H1 (cell line): Measurements from ENCODE around the gene LEO1. TPM values are rescaled to one million over a fixed set of nuclear protein-coding genes. Genes with fewer than 3 reads are reported as not detected.
A peak's percentile ranks its signal among the peaks of the same experiment; 100 is the strongest.

ENCODE experiments used
- CBX5 ChIP-seq: fragments of 300-800, 300-1000 bp; sonication (generic); IDR thresholded peaks from 2 replicates; pipeline ENCODE4 v1.7.1; 2016; ENCODE audit warnings: antibody characterized with exemption, low read length, low read depth
- CEBPB ChIP-seq: IDR thresholded peaks from 2 replicates; pipeline ENCODE4 v1.6.1; 2012; ENCODE audit warnings: low read depth, low read length
- CTBP2 ChIP-seq: IDR thresholded peaks from 2 replicates; pipeline ENCODE4 v1.7.0; 2011; ENCODE audit warnings: borderline replicate concordance, mild to moderate bottlenecking, moderate library complexity, mixed read lengths, low read length; ENCODE audit not compliant: insufficient read depth, insufficient read length
- EP300 ChIP-seq, 2 experiments: IDR thresholded peaks; 1 replicate in 1 of 2; 2 replicates in 1 of 2; pipeline ENCODE4 v1.6.1; 2011 to 2012; ENCODE audit warnings: low read depth in 2 of 2, low read length in 2 of 2, mild to moderate bottlenecking in 2 of 2, borderline replicate concordance in 1 of 2, inconsistent platforms in 1 of 2, moderate library complexity in 1 of 2
- JUN ChIP-seq: IDR thresholded peaks from 2 replicates; pipeline ENCODE4 v1.6.1; 2011; ENCODE audit warnings: low read depth, mild to moderate bottlenecking, improper control_type of control experiment, low read length
- KDM5A ChIP-seq: fragments of 200-600 bp; IDR thresholded peaks from 2 replicates; pipeline ENCODE4 v1.7.1; 2012; ENCODE audit warnings: mild to moderate bottlenecking, low read length, inconsistent platforms, mixed read lengths
- PHF8 ChIP-seq: fragments of 200-600 bp; sonication (generic); conservative IDR thresholded peaks from 2 replicates; pipeline ENCODE4 v1.7.1; 2012; ENCODE audit warnings: low read depth, mild to moderate bottlenecking, inconsistent platforms, low read length, moderate library complexity
- POU5F1 ChIP-seq: IDR thresholded peaks from 2 replicates; pipeline ENCODE4 v1.6.1; 2011; ENCODE audit warnings: low read depth, mild to moderate bottlenecking, low read length, moderate library complexity
- RAD21 ChIP-seq, 2 experiments: IDR thresholded peaks in 1 of 2; conservative IDR thresholded peaks in 1 of 2; 2 replicates each; pipeline ENCODE4 v1.6.1; 2011; ENCODE audit warnings: low read depth in 2 of 2, low read length in 2 of 2, improper control_type of control experiment in 1 of 2, inconsistent platforms in 1 of 2, mild to moderate bottlenecking in 1 of 2, moderate library complexity in 1 of 2
- RBBP5 ChIP-seq: IDR thresholded peaks from 2 replicates; pipeline ENCODE4 v1.7.1; 2012; ENCODE audit warnings: low read depth, mild to moderate bottlenecking, inconsistent platforms, low read length, moderate library complexity, borderline replicate concordance
- RFX5 ChIP-seq: IDR thresholded peaks from 2 replicates; pipeline ENCODE4 v1.6.1; 2011; ENCODE audit warnings: low read depth, low read length, improper control_type of control experiment, borderline replicate concordance
- RXRA ChIP-seq: IDR thresholded peaks from 2 replicates; pipeline ENCODE4 v1.6.1; 2011; ENCODE audit warnings: low read depth, mild to moderate bottlenecking, low read length, moderate library complexity; ENCODE audit not compliant: insufficient read depth
- SAP30 ChIP-seq: fragments of 300-600 bp; sonication (generic); IDR thresholded peaks from 2 replicates; pipeline ENCODE4 v1.7.1; 2012; ENCODE audit warnings: low read length, moderate library complexity, mild to moderate bottlenecking, inconsistent platforms; ENCODE audit not compliant: insufficient read depth, insufficient replicate concordance
- SIRT6 ChIP-seq: IDR thresholded peaks from one replicate; pipeline ENCODE4 v1.7.1; 2012; ENCODE audit warnings: low read length, inconsistent platforms
- SIX5 ChIP-seq: IDR thresholded peaks from 2 replicates; pipeline ENCODE4 v1.6.1; 2011; ENCODE audit warnings: mild to moderate bottlenecking, low read depth, low read length
- SP1 ChIP-seq: IDR thresholded peaks from 2 replicates; pipeline ENCODE4 v1.6.1; 2011; ENCODE audit warnings: low read depth, low read length
- SP2 ChIP-seq: IDR thresholded peaks from 2 replicates; pipeline ENCODE4 v1.6.1; 2012; ENCODE audit warnings: mild to moderate bottlenecking, low read length, inconsistent platforms
- SP4 ChIP-seq: IDR thresholded peaks from 2 replicates; pipeline ENCODE4 v1.6.1; 2012; ENCODE audit warnings: low read length, inconsistent platforms
- TAF7 ChIP-seq: optimal IDR thresholded peaks from 2 replicates; pipeline ENCODE3; 2011; ENCODE audit warnings: low read depth, mild to moderate bottlenecking, inconsistent platforms, low read length, moderate library complexity, borderline replicate concordance
- YY1 ChIP-seq: IDR thresholded peaks from 2 replicates; pipeline ENCODE4 v1.6.1; 2011; ENCODE audit warnings: low read depth, mild to moderate bottlenecking, low read length
- polyA plus RNA-seq, 7 experiments: library from polyadenylated mRNA; depleted of rRNA in 3 of 7; stranded (reverse) in 5 of 7; unstranded in 2 of 7; fragments of >200 nt in 5 of 7; fragments of 200-250 nt in 2 of 7; gene quantifications; 1 replicate in 5 of 7; 2 replicates in 1 of 7; 4 replicates in 1 of 7; pipeline versions ENCODE4 v1.2.1 to v1.2.3, GENCODE V29; 2011 to 2013; ENCODE audit warnings: missing spikeins in 2 of 7, mixed read lengths in 2 of 7
- total RNA-seq: library from RNA; stranded (reverse); fragmentation: NEBNext Ultra II Directional; extraction: Animal tissue kit (Norgen Biotek cat#: 25700); gene quantifications from 2 replicates; pipeline ENCODE4 v1.2.1, GENCODE V29; 2021

LEO1 gene
- total and polyA plus RNA-seq, 2 of the 8 experiments (the other 6 are each of a cell fraction or from before 2014, with no cell fraction given): 1.6 to 27.4 TPM

DNA sequence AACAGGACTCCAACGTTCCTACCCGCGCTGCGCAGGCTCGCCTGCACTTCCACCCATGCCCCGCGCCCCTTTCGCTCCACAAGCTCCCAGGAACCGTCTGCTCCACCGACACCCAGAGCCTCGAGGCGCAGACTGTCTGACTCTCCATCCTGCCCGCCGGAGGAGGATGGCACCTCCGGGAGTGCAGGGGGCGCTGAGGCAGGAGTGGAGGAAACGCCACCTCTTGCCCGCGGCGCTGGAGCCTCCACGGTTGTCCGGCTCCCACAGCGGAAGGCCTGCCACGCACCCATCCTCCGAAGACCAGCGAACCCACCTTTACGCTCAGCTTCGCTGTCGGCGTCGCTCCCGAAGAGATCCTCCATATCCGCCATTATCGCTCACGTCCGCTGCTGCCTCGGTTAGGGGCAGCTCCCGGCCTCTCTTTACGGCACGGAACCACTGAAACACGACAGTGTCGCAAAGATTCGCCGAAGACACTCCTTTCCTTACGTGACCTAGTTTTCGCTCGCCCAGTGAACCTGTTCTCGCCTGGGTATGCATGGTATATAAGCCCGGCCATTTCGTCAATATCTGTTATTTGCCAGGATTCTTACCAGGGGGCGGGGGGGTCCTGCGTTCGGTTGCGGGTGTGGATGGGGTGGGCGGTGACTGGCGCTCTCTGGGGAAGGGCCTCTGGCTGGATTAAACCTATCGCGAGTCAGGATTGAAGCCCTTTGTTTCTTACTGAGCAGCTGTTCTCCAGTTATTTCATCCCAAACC lies at the start of gene LEO1 (continued):
- TF ChIP-seq CTBP2: no peak
- no peak for TF ChIP-seq CBX5
- TF ChIP-seq YY1: peak; percentile 99
- TF ChIP-seq JUN: no peak
- TF ChIP-seq SIX5: no peak
- TF ChIP-seq KDM5A: no peak
- no peak for TF ChIP-seq SP1
- no peak for TF ChIP-seq RAD21 (IDR thresholded peaks at IDR 0.05 in 1 of 2, conservative IDR thresholded peaks at IDR 0.05 in 1 of 2; ENCODE audit: low read depth in 2 of 2, low read length in 2 of 2)
- TF ChIP-seq RFX5: no peak
- TF ChIP-seq SIRT6: no peak
- no peak for TF ChIP-seq SP4
- TF ChIP-seq SP2: no peak
- no peak for TF ChIP-seq CEBPB
- peak; percentile 96 for TF ChIP-seq PHF8
- TF ChIP-seq POU5F1: no peak
- no peak for TF ChIP-seq RXRA
- TF ChIP-seq RBBP5: peak; percentile 95
- no peak for TF ChIP-seq EP300 (IDR thresholded peaks at IDR 0.05; ENCODE audit: borderline replicate concordance in 1 of 2, low read depth in 2 of 2, low read length in 2 of 2)
- TF ChIP-seq SAP30: peak; percentile 52
- TF ChIP-seq TAF7: peak; percentile 64
